K562 (cell line): ENCODE results near the gene PTTG1IP. TPM values are rescaled to one million over a fixed set of nuclear protein-coding genes. Genes with fewer than 3 reads are reported as not detected.
"Not testable (repeated sequence)": the region's sequence is repeated elsewhere in the genome, so short reads cannot be mapped to it uniquely, and the experiment has no call there.

Experiments used
- ATAC-seq: fragments of 200-7000 bp; cut with Tn5 transposase; 3 replicates; pipeline ENCODE4 v1.9.1; 2020; ENCODE audit warnings: moderate library complexity
- BruUV-seq: library from RNA; stranded (reverse); fragments of 400-500 nt; replicated peaks from 2 replicates; lab custom pipeline; 2021; lab: Mats Ljungman, UMichigan
- CTCF ChIA-PET: fragments of 300-600 bp; formaldehyde crosslinking; extraction: SDS; loops from one replicate; lab custom pipeline; 2021; ENCODE audit warnings: low intra/inter-chr PET ratio; lab: Yijun Ruan, JAX
- POLR2A ChIA-PET: fragments of 300-600, 350-650 bp; sonication (Branson Sonifier 250); formaldehyde crosslinking; extraction: SDS; loops from one replicate; lab custom pipeline; 2021; ENCODE audit warnings: antibody characterized with exemption, inconsistent platforms; lab: Yijun Ruan, JAX
- DNase-seq, 4 experiments: peaks; one replicate each; pipeline versions ENCODE4 v3.0.0 to v3.0.0-alpha.2; 2011 to 2018; ENCODE audit warnings: low spot score in 3 of 4, mixed read lengths in 3 of 4; ENCODE audit errors: extremely low read depth in 1 of 4
- FAIRE-seq: peaks from 2 replicates; lab custom pipeline; 2011; peaks lifted over from hg19 to GRCh38; lab: Jason Lieb, UNC
- H2AFZ ChIP-seq: 2 replicates; pipeline ENCODE4 v1.6.0; 2011; ENCODE audit warnings: low read depth, low read length, control low read depth, inconsistent platforms
- H3K27ac ChIP-seq: fragments of 200-600 bp; 3 replicates; pipeline ENCODE4 v1.8.0; 2011; ENCODE audit warnings: low read depth, mild to moderate bottlenecking, control low read depth, inconsistent platforms, low read length, moderate library complexity, mixed read lengths; ENCODE audit errors: extremely low read depth
- H3K27me3 ChIP-seq, 2 experiments: fragments of 300-600 bp in 1 of 2; 2 replicates in 1 of 2; 3 replicates in 1 of 2; pipeline versions ENCODE4 v1.6.0 to v1.8.0; 2011; ENCODE audit warnings: inconsistent platforms in 2 of 2, low read length in 2 of 2, mild to moderate bottlenecking in 1 of 2, mixed read lengths in 1 of 2, moderate library complexity in 1 of 2; ENCODE audit not compliant: control insufficient read depth in 2 of 2, insufficient read depth in 2 of 2
- H3K36me3 ChIP-seq: fragments of 300-600 bp; 3 replicates; pipeline ENCODE4 v1.8.0; 2011; ENCODE audit warnings: mild to moderate bottlenecking, low read length, inconsistent platforms; ENCODE audit not compliant: control insufficient read depth, insufficient read depth
- H3K4me1 ChIP-seq, 2 experiments: fragments of 200-600 bp in 1 of 2; replicated peaks in 1 of 2; 2 replicates in 1 of 2; 3 replicates in 1 of 2; pipeline versions ENCODE4 v1.5.1 to v1.8.0; 2011; ENCODE audit warnings: inconsistent platforms in 2 of 2, low read length in 2 of 2, mild to moderate bottlenecking in 1 of 2, mixed read lengths in 1 of 2, moderate library complexity in 1 of 2; ENCODE audit not compliant: control insufficient read depth in 2 of 2, insufficient read depth in 2 of 2
- H3K4me2 ChIP-seq: 2 replicates; pipeline ENCODE4 v1.6.1; 2011; ENCODE audit warnings: low read length, control low read depth, inconsistent platforms, mixed read lengths; ENCODE audit not compliant: insufficient read depth
- H3K4me3 ChIP-seq: fragments of 200-600 bp; sonication (generic), shearing (Covaris generic); 2 replicates; pipeline ENCODE4 v1.5.1; 2016; ENCODE audit warnings: control low read depth, inconsistent platforms
- H3K79me2 ChIP-seq: fragments of 200-600 bp; 3 replicates; pipeline ENCODE4 v1.8.0; 2011; ENCODE audit warnings: low read length, inconsistent platforms; ENCODE audit not compliant: control insufficient read depth, insufficient read depth
- H3K9ac ChIP-seq, 2 experiments: 2 replicates each; pipeline versions ENCODE4 v1.6.0 to v1.6.1; 2011; ENCODE audit warnings: low read depth in 2 of 2, low read length in 2 of 2, control low read depth in 1 of 2, inconsistent platforms in 1 of 2, mild to moderate bottlenecking in 1 of 2, mixed read lengths in 1 of 2; ENCODE audit not compliant: insufficient read depth in 1 of 2
- H3K9me1 ChIP-seq: one replicate; pipeline ENCODE4 v1.6.0; 2011; ENCODE audit warnings: inconsistent platforms, mild to moderate bottlenecking, low read length, moderate library complexity; ENCODE audit not compliant: control insufficient read depth, insufficient read depth
- H3K9me3 ChIP-seq: replicated peaks from 2 replicates; pipeline ENCODE4 v1.5.1; 2011; ENCODE audit warnings: low read depth, low read length, inconsistent platforms; ENCODE audit not compliant: control insufficient read depth, insufficient read depth
- H4K20me1 ChIP-seq: replicated peaks from 2 replicates; pipeline ENCODE4 v1.6.1; 2011; ENCODE audit warnings: low read length, inconsistent platforms, mixed read lengths; ENCODE audit not compliant: control insufficient read depth, insufficient read depth
- CBFA2T2 ChIP-seq: fragments of 450-650 bp; conservative IDR thresholded peaks from 2 replicates; pipeline ENCODE4 v1.6.1; 2017; ENCODE audit warnings: mild to moderate bottlenecking
- RAD51 ChIP-seq: fragments of 450-650 bp; IDR thresholded peaks from 2 replicates; pipeline ENCODE4 v1.7.1; 2016; ENCODE audit warnings: low read depth, mild to moderate bottlenecking, borderline replicate concordance
- SAP30 ChIP-seq: fragments of 200-600 bp; sonication (generic); IDR thresholded peaks from 2 replicates; pipeline ENCODE4 v1.6.1; 2012; ENCODE audit warnings: borderline replicate concordance, low read depth, mild to moderate bottlenecking, moderate library complexity, low read length, control low read depth, inconsistent platforms; ENCODE audit not compliant: insufficient read depth, poor library complexity, severe bottlenecking
- TOE1 ChIP-seq, 2 experiments: fragments of 450-650 bp in 1 of 2; sonication (generic) in 1 of 2; formaldehyde crosslinking in 1 of 2; IDR thresholded peaks; 2 replicates each; pipeline versions ENCODE4 v1.7.1 to v1.8.0; 2016 to 2022; ENCODE audit warnings: borderline replicate concordance in 2 of 2, mild to moderate bottlenecking in 2 of 2, antibody characterized with exemption in 1 of 2, inconsistent platforms in 1 of 2, low read depth in 1 of 2, missing genetic modification reagents in 1 of 2, moderate library complexity in 1 of 2
- ZNF3 ChIP-seq: fragments of 250-450 bp; sonication (Bioruptor Pico); IDR thresholded peaks from 2 replicates; pipeline ENCODE4 v1.5.0; 2021; ENCODE audit warnings: mild to moderate bottlenecking, moderate library complexity
- WGBS: fragments of 100-300 bp; shearing (Covaris generic); methylation state at CpG from one replicate; pipeline ENCODE4 v1.1.6; 2016; ENCODE audit warnings: low coverage, mixed read lengths; ENCODE audit not compliant: insufficient coverage; ENCODE audit errors: missing lambda C conversion rate; 5-methylcytosine and 5-hydroxymethylcytosine counted together
- in situ Hi-C: fragments of 300-500 bp; cut with MboI; formaldehyde crosslinking; loops from 4 replicates; pipeline ENCODE4 v1.15.0; 2018; ENCODE audit warnings: inconsistent platforms, mixed read lengths
- intact Hi-C: fragments of 100-400 bp; cut with micrococcal nuclease; formaldehyde crosslinking; loops from 2 replicates; pipeline ENCODE4 v1.14.2; 2022
- polyA plus RNA-seq, 8 experiments: library from polyadenylated mRNA; depleted of rRNA in 4 of 8; stranded (reverse) in 5 of 8; unstranded in 3 of 8; fragments of >200 nt; fragmentation: Nextera tagmentation in 2 of 8; fragmentation: Illumina TruSeq in 1 of 8; extraction: Ambion mirVana in 2 of 8; extraction: Trizol in 1 of 8; gene quantifications; 2 replicates each; pipeline versions ENCODE4 v1.2.1 to v1.2.3, GENCODE V29; 2011 to 2014; ENCODE audit warnings: inconsistent platforms in 1 of 8, missing spikeins in 1 of 8
- total RNA-seq, 7 experiments: library from RNA; depleted of rRNA in 6 of 7; stranded (reverse); fragments of >200 nt in 6 of 7; fragmentation: Illumina TruSeq in 2 of 7; extraction: Trizol in 2 of 7; gene quantifications; 2 replicates each; pipeline versions ENCODE4 v1.2.1 to v1.2.3, GENCODE V29; 2011 to 2021; ENCODE audit warnings: low replicate concordance in 1 of 7
- TF ChIP-seq, protein P1 (sequence below): sonication (generic); formaldehyde crosslinking; IDR thresholded peaks from 2 replicates; pipeline ENCODE4 v1.9.0; 2022; ENCODE audit warnings: mild to moderate bottlenecking, missing genetic modification reagents
- TF ChIP-seq, protein P2 (sequence below): sonication (generic); formaldehyde crosslinking; IDR thresholded peaks from 2 replicates; pipeline ENCODE4 v1.9.0; 2022; ENCODE audit warnings: mild to moderate bottlenecking, missing genetic modification reagents
- TF ChIP-seq, protein P3 (sequence below): sonication (generic); formaldehyde crosslinking; IDR thresholded peaks from 2 replicates; pipeline ENCODE4 v1.5.0; 2020; ENCODE audit warnings: missing genetic modification reagents
- TF ChIP-seq, protein P4 (sequence below): fragments of 450-650 bp; formaldehyde crosslinking; IDR thresholded peaks from 2 replicates; pipeline ENCODE4 v1.4.0; 2020; ENCODE audit warnings: mild to moderate bottlenecking, mixed read lengths

The PTTG1IP gene
- total and polyA plus RNA-seq, 9 of the 15 experiments (the other 6 are each of a cell fraction or from before 2014, with no cell fraction given) = 5.0 to 99.3 (median 82.4) TPM

- TF ChIP-seq SAP30 = no peak
- no peak for TF ChIP-seq ZNF3
- TF ChIP-seq, protein P1, sequence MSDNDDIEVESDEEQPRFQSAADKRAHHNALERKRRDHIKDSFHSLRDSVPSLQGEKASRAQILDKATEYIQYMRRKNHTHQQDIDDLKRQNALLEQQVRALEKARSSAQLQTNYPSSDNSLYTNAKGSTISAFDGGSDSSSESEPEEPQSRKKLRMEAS (CRISPR knock-in tag) = no peak
- TF ChIP-seq, all 486 proteins: peak for 8
These were observed 39.8 kb downstream of the PTTG1IP start (continued) for GRCh38 chr21:44833663-44834062.

- BruUV-seq; H3K27ac ChIP-seq; H3K9ac ChIP-seq; H4K20me1 ChIP-seq; FAIRE-seq; H3K4me2 ChIP-seq; H3K36me3 ChIP-seq; H3K27me3 ChIP-seq; H3K4me3 ChIP-seq; H2AFZ ChIP-seq; H3K79me2 ChIP-seq; DNase-seq; H3K9me1 ChIP-seq; ATAC-seq; in situ Hi-C loops; TF ChIP-seq TOE1 (CRISPR knock-in tag; IDR thresholded peaks at IDR 0.05; ENCODE audit: borderline replicate concordance, low read depth): not testable (repeated sequence)
- 69% methylated on average over 23 of the region's 23 CpGs for WGBS
- POLR2A ChIA-PET = interaction anchor here (0.9 kb wide), 1 partner anchor 22 kb away, joined by 4 read pairs; no protein-coding TSS in a partner anchor
- intact Hi-C loops = loop anchor here (10.0 kb wide), 1 partner anchor 788 kb away; no protein-coding TSS in a partner anchor
- TF ChIP-seq, protein P2, sequence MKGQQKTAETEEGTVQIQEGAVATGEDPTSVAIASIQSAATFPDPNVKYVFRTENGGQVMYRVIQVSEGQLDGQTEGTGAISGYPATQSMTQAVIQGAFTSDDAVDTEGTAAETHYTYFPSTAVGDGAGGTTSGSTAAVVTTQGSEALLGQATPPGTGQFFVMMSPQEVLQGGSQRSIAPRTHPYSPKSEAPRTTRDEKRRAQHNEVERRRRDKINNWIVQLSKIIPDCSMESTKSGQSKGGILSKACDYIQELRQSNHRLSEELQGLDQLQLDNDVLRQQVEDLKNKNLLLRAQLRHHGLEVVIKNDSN (CRISPR knock-in tag) = peak; percentile 62
- TF ChIP-seq RAD51 (peak; percentile 91), CBFA2T2 (peak; percentile 62), TOE1 (IDR thresholded peaks at IDR 0.05; ENCODE audit: borderline replicate concordance) (peak; percentile 87)
- TF ChIP-seq, protein P3, sequence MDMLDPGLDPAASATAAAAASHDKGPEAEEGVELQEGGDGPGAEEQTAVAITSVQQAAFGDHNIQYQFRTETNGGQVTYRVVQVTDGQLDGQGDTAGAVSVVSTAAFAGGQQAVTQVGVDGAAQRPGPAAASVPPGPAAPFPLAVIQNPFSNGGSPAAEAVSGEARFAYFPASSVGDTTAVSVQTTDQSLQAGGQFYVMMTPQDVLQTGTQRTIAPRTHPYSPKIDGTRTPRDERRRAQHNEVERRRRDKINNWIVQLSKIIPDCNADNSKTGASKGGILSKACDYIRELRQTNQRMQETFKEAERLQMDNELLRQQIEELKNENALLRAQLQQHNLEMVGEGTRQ (CRISPR knock-in tag) = peak; percentile 33
- TF ChIP-seq, protein P4, sequence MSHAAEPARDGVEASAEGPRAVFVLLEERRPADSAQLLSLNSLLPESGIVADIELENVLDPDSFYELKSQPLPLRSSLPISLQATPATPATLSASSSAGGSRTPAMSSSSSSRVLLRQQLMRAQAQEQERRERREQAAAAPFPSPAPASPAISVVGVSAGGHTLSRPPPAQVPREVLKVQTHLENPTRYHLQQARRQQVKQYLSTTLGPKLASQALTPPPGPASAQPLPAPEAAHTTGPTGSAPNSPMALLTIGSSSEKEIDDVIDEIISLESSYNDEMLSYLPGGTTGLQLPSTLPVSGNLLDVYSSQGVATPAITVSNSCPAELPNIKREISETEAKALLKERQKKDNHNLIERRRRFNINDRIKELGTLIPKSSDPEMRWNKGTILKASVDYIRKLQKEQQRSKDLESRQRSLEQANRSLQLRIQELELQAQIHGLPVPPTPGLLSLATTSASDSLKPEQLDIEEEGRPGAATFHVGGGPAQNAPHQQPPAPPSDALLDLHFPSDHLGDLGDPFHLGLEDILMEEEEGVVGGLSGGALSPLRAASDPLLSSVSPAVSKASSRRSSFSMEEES = peak; percentile 89
- Histone ChIP-seq H3K9me3 (peaks cover 14% of the 10 kb centered on the region), H3K4me1 (peaks cover 29% of the 10 kb centered on the region in 2 experiments)
- CTCF ChIA-PET = interaction anchor here (0.6 kb wide), 1 partner anchor 13 kb away, joined by 3 read pairs; no protein-coding TSS in a partner anchor
These were observed 40.8 kb downstream of the PTTG1IP start for GRCh38 chr21:44832516-44833255.
